Vagina (tissue), 2 donors: ENCODE measurements around the gene SATB1. TPM values are rescaled to one million over a fixed set of nuclear protein-coding genes. Genes with fewer than 3 reads are reported as not detected.

Source experiments
- DNase-seq, 2 donors: peaks; one replicate each; pipeline ENCODE4 v3.0.0-alpha.2; 2017; ENCODE audit errors: extremely low spot score in 2 of 2
- H3K27ac ChIP-seq: fragments of 200-600 bp; sonication (generic); one replicate; pipeline ENCODE4 v1.5.1; 2019
- H3K27me3 ChIP-seq: fragments of 200-600 bp; sonication (generic); one replicate; pipeline ENCODE4 v1.5.1; 2019
- H3K36me3 ChIP-seq, 2 donors: fragments of 200-600 bp; sonication (generic); one replicate each; pipeline ENCODE4 v1.5.1; 2017 to 2019
- H3K4me1 ChIP-seq: fragments of 200-600 bp; sonication (generic); one replicate; pipeline ENCODE4 v1.5.1; 2019
- H3K4me3 ChIP-seq, 2 donors: fragments of 200-600 bp; sonication (generic); 1 replicate in 1 of 2; 2 replicates in 1 of 2; pipeline ENCODE4 v1.5.1; 2016 to 2019
- H3K9me3 ChIP-seq: fragments of 200-600 bp; sonication (generic); one replicate; pipeline ENCODE4 v1.5.1; 2019
- POLR2A ChIP-seq, 2 donors: fragments of 450-650 bp; IDR thresholded peaks; one replicate each; pipeline ENCODE4 v1.6.1; 2017; ENCODE audit warnings: antibody characterized with exemption in 2 of 2, mild to moderate bottlenecking in 2 of 2, moderate library complexity in 2 of 2
- POLR2AphosphoS5 ChIP-seq, 2 donors: sonication (generic); formaldehyde crosslinking; IDR thresholded peaks; one replicate each; pipeline ENCODE4 v1.9.0; 2017; ENCODE audit warnings: antibody characterized with exemption in 2 of 2, mild to moderate bottlenecking in 2 of 2, low read depth in 1 of 2; ENCODE audit not compliant: insufficient read depth in 1 of 2
- intact Hi-C: fragments of 100-400 bp; cut with DNase I; formaldehyde crosslinking; loops from one replicate; pipeline ENCODE4 v1.15.1; 2023
- total RNA-seq: library from RNA; depleted of rRNA; stranded (reverse); fragments of >200 nt; gene quantifications from one replicate; pipeline ENCODE4 v1.2.3, GENCODE V29; 2016
- TF ChIP-seq, protein P1 (sequence below), 3 experiments: fragments of 450-650 bp in 2 of 3; fragments of 200-600 bp in 1 of 3; sonication (generic) in 1 of 3; IDR thresholded peaks; one replicate each; pipeline ENCODE4 v1.5.1; 2017 to 2019; ENCODE audit warnings: antibody characterized with exemption in 3 of 3, mild to moderate bottlenecking in 2 of 3, moderate library complexity in 2 of 3

The SATB1 gene
- total RNA-seq, 1 donor from 2014 or later = 51.3 TPM

DNA sequence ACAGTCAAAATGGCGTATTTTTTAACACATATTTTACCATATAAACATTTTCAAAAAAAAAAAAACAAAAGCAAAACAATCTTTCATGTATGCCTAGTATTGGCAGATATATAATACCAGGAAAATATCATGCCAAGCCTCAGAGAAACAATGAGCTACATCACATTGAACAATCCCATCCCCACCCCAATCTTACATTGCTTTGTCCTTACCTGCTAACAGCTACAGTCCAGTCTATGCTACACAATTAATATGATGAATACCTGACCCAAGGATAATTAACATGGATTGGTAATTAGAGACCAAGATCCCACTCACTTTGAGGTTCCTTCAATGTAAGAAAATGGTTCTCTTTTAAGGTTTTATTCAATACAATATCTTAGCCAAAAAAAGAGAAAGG is 7.6 kb upstream of the SATB1 start:
- H3K27ac ChIP-seq = no peak overlapping the region
- intact Hi-C loops = no loop called here
- no peaks in the 10 kb centered on the region for H3K4me1 ChIP-seq
- DNase-seq = no peak
- H3K27me3 ChIP-seq = no peaks in the 10 kb centered on the region
- no peaks in the 10 kb centered on the region for H3K9me3 ChIP-seq
- H3K4me3 ChIP-seq = no peak overlapping the region
- no peaks in the 10 kb centered on the region for H3K36me3 ChIP-seq
- no peak for TF ChIP-seq POLR2A (IDR thresholded peaks at IDR 0.05)
- no peak for TF ChIP-seq POLR2AphosphoS5 (IDR thresholded peaks at IDR 0.05; ENCODE audit: insufficient read depth in 1 of 2, low read depth in 1 of 2)
- TF ChIP-seq, protein P1, sequence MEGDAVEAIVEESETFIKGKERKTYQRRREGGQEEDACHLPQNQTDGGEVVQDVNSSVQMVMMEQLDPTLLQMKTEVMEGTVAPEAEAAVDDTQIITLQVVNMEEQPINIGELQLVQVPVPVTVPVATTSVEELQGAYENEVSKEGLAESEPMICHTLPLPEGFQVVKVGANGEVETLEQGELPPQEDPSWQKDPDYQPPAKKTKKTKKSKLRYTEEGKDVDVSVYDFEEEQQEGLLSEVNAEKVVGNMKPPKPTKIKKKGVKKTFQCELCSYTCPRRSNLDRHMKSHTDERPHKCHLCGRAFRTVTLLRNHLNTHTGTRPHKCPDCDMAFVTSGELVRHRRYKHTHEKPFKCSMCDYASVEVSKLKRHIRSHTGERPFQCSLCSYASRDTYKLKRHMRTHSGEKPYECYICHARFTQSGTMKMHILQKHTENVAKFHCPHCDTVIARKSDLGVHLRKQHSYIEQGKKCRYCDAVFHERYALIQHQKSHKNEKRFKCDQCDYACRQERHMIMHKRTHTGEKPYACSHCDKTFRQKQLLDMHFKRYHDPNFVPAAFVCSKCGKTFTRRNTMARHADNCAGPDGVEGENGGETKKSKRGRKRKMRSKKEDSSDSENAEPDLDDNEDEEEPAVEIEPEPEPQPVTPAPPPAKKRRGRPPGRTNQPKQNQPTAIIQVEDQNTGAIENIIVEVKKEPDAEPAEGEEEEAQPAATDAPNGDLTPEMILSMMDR (IDR thresholded peaks at IDR 0.05) = no peak

DNA sequence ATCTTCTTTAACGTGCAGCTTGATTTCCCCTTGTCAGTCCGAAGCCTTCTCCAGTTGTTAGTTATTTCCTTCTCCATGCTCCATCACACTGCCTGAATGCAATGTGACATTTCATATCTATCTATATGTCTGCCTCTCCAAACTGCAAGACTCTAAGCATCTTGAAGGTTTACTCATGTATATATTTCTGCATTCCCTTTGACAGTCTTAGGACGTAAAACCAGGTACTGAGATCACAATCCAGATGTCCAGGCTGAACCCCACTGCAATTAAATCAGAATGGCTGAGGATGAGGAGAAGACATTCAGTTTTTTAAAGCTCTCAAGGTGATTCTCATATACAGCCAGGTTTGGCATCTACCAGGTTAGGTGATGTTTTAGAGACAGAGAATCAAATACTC is 6.1 kb upstream of the SATB1 start:
- Histone ChIP-seq H3K9me3 (no peaks in the 10 kb centered on the region), H3K27me3 (no peaks in the 10 kb centered on the region), H3K4me3 (no peak overlapping the region), H3K36me3 (no peaks in the 10 kb centered on the region), H3K4me1 (peaks cover 4% of the 10 kb centered on the region), H3K27ac (no peak overlapping the region)
- TF ChIP-seq POLR2AphosphoS5 (IDR thresholded peaks at IDR 0.05; ENCODE audit: insufficient read depth in 1 of 2, low read depth in 1 of 2) (no peak), POLR2A (IDR thresholded peaks at IDR 0.05) (no peak)
- TF ChIP-seq, protein P1 (IDR thresholded peaks at IDR 0.05) = no peak
- intact Hi-C loops = no loop called here
- DNase-seq = no peak

DNA sequence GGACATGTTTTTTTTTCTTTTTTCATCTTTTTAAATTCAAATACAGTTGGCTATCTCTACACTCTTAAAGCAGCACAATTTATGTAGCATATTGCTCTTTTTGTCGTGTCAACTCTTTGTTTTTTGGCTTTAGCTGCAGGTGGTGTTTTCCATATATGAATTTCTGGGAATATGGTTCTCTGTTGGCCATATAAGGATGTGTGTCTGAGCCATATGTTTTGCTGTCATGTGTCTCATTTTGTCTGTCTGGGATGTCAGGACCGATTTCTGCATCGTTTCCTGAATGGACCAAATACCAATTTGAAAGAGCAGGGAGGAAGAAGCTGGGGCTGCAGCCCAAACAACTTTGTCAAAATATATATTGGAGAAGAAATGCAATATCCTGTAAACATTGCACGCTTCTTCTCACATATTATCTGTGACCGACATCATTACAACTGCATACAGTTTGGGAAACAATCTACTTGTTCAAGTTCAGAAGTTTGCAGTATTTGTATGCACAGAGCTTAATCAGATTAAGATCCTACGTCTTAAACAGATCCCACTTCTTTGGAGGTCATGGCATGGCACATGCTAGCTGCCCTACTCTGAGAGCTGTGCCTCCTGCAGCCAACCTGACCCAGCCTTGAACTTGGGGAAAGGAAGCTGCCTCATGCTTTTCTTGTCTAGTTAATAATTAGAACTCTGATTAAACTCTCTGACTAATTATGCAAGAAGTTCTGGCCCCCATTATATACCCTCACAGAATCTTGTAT is 4.0 kb upstream of the SATB1 start:
- Histone ChIP-seq H3K4me1 (peaks cover 12% of the 10 kb centered on the region), H3K36me3 (no peaks in the 10 kb centered on the region), H3K9me3 (no peaks in the 10 kb centered on the region), H3K27me3 (no peaks in the 10 kb centered on the region), H3K27ac (no peak overlapping the region), H3K4me3 (no peak overlapping the region)
- intact Hi-C loops = no loop called here
- no peak for DNase-seq
- TF ChIP-seq, protein P1 (IDR thresholded peaks at IDR 0.05) = no peak

DNA sequence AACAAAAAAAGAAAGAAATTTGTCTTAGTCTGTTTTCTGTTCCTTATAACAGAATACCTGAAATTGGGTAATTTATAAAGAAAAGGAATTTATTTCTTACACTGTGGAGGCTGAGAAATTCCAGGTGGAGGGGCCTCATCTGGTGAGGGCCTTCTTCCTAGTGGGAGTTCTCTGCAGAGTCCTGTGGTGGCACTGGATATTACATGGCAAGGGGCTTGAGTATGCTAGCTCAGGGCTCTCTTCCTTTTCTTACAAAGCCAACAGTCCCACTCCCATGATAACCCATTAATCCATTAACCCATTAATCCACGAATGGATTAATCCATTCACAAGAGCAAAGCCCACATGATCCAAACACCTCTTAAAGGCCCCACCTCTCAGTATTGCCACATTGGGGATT is 2.9 kb upstream of the SATB1 start:
- no peaks in the 10 kb centered on the region for H3K36me3 ChIP-seq
- H3K27ac ChIP-seq = no peak overlapping the region
- no peak for DNase-seq
- TF ChIP-seq POLR2AphosphoS5 (IDR thresholded peaks at IDR 0.05; ENCODE audit: insufficient read depth in 1 of 2, low read depth in 1 of 2) (no peak), POLR2A (IDR thresholded peaks at IDR 0.05) (no peak)
- TF ChIP-seq, protein P1 (IDR thresholded peaks at IDR 0.05) = no peak
- H3K27me3 ChIP-seq = no peaks in the 10 kb centered on the region
- no peak overlapping the region for H3K4me3 ChIP-seq
- H3K4me1 ChIP-seq = peaks cover 13% of the 10 kb centered on the region
- intact Hi-C loops = no loop called here
- H3K9me3 ChIP-seq = no peaks in the 10 kb centered on the region

DNA sequence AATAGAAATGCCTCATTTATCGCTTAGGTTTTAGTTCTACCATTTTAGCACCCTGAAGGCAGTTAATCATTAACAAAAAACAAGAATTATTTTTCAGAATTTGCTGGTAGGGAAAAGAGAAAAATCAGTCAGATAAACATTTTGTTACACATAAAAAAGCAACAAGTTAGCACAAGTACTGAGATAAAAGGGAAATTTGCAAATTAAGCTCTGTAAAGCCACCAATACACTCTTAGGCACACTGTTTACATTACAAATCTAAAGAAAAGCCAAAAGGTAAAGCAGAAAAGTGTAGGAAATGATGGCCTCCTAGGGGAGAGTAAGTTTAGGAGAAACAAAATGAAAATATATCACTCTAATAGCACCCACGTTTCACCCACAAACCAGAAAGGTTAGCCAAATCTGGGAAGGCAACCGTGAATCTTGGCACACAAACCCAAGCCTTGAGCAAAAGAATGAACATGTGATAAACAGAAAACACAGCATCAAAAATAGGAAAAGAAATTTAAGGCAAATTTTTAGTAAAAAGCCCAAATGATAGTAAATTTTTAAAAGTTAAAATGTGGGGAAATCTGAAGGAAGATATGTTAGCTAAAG is 1.6 kb upstream of the SATB1 start:
- Histone ChIP-seq H3K27me3 (no peaks in the 10 kb centered on the region), H3K4me3 (peak overlapping the region in 1 of 2 donors; percentile 78), H3K27ac (no peak overlapping the region), H3K36me3 (no peaks in the 10 kb centered on the region), H3K4me1 (peaks cover 24% of the 10 kb centered on the region), H3K9me3 (no peaks in the 10 kb centered on the region)
- TF ChIP-seq, protein P1 (IDR thresholded peaks at IDR 0.05) = no peak
- no peak for DNase-seq
- intact Hi-C loops = no loop called here
